H1 (cell line): ENCODE measurements around the gene MYDGF. TPM values are rescaled to one million over a fixed set of nuclear protein-coding genes. Genes with fewer than 3 reads are reported as not detected.

Experiments used
- CTCF ChIA-PET: fragments of 300-600 bp; sonication (Branson Sonifier 250); formaldehyde crosslinking; loops from one replicate; lab custom pipeline; 2021; ENCODE audit not compliant: partially characterized antibody; lab: Charles Lee
- POLR2A ChIA-PET: fragments of 300-600 bp; sonication (Branson Sonifier 250); formaldehyde crosslinking; loops from one replicate; lab custom pipeline; 2021; ENCODE audit warnings: inconsistent platforms; ENCODE audit not compliant: partially characterized antibody; lab: Charles Lee
- DNase-seq, 2 experiments: peaks; one replicate each; pipeline versions ENCODE4 v3.0.0 to v3.0.0-alpha.2; 2010 to 2022; ENCODE audit warnings: low spot score in 2 of 2, low read depth in 1 of 2, mixed read lengths in 1 of 2
- FAIRE-seq: peaks from 2 replicates; lab custom pipeline; 2011; peaks lifted over from hg19 to GRCh38; lab: Jason Lieb, UNC
- H2AFZ ChIP-seq: 2 replicates; pipeline ENCODE4 v1.8.1; 2012; ENCODE audit warnings: low read length, inconsistent platforms
- H2AK5ac ChIP-seq: 2 replicates; pipeline ENCODE4 v1.6.1; 2013; ENCODE audit warnings: low read depth, low read length
- H2BK120ac ChIP-seq: replicated peaks from 2 replicates; pipeline ENCODE3; 2013; ENCODE audit warnings: low read depth, low read length, inconsistent platforms
- H2BK12ac ChIP-seq: 2 replicates; pipeline ENCODE4 v1.6.1; 2013; ENCODE audit warnings: low read depth, low read length
- H2BK15ac ChIP-seq: 2 replicates; pipeline ENCODE4 v1.6.1; 2013; ENCODE audit warnings: low read length
- H2BK20ac ChIP-seq: 2 replicates; pipeline ENCODE4 v1.6.1; 2013; ENCODE audit warnings: low read length
- H2BK5ac ChIP-seq: 2 replicates; pipeline ENCODE4 v1.6.1; 2013; ENCODE audit warnings: low read depth, low read length
- H3K14ac ChIP-seq: 2 replicates; pipeline ENCODE4 v1.6.1; 2013; ENCODE audit warnings: inconsistent platforms; ENCODE audit not compliant: insufficient read length
- H3K18ac ChIP-seq: 2 replicates; pipeline ENCODE4 v1.6.1; 2013; ENCODE audit warnings: low read length; ENCODE audit errors: extremely low read depth
- H3K23ac ChIP-seq: 2 replicates; pipeline ENCODE4 v1.6.1; 2013; ENCODE audit warnings: inconsistent platforms; ENCODE audit not compliant: insufficient read length
- H3K23me2 ChIP-seq: 2 replicates; pipeline ENCODE4 v1.6.1; 2013; ENCODE audit warnings: low read depth, low read length
- H3K27ac ChIP-seq: 2 replicates; pipeline ENCODE4 v1.6.1; 2011; ENCODE audit warnings: low read depth, low read length, inconsistent platforms
- H3K27me3 ChIP-seq, 4 experiments: replicated peaks in 1 of 4; 1 replicate in 1 of 4; 2 replicates in 3 of 4; pipeline versions ENCODE4 v1.6.1 to v1.8.1; 2011 to 2013; ENCODE audit warnings: low read length in 3 of 4, mild to moderate bottlenecking in 3 of 4, inconsistent platforms in 2 of 4, mixed read lengths in 2 of 4, moderate library complexity in 1 of 4; ENCODE audit not compliant: control insufficient read depth in 3 of 4, insufficient read depth in 3 of 4; ENCODE audit errors: extremely low read depth in 1 of 4
- H3K36me3 ChIP-seq, 4 experiments: 2 replicates each; pipeline versions ENCODE4 v1.6.1 to v1.8.1; 2011 to 2013; ENCODE audit warnings: mild to moderate bottlenecking in 4 of 4, low read length in 3 of 4, moderate library complexity in 2 of 4, control low read depth in 1 of 4, inconsistent platforms in 1 of 4; ENCODE audit not compliant: insufficient read depth in 4 of 4, control insufficient read depth in 2 of 4
- H3K4ac ChIP-seq: replicated peaks from 2 replicates; pipeline ENCODE3; 2013; ENCODE audit warnings: low read length, low read depth, mixed read lengths, inconsistent platforms; ENCODE audit not compliant: insufficient read length
- H3K4me1 ChIP-seq, 4 experiments: replicated peaks in 1 of 4; 1 replicate in 1 of 4; 2 replicates in 3 of 4; pipeline versions ENCODE4 v1.6.1 to v1.8.1; 2011 to 2013; ENCODE audit warnings: low read length in 3 of 4, inconsistent platforms in 2 of 4, mixed read lengths in 1 of 4; ENCODE audit not compliant: insufficient read depth in 4 of 4, control insufficient read depth in 3 of 4
- H3K4me2 ChIP-seq, 2 experiments: 2 replicates each; pipeline versions ENCODE4 v1.6.1 to v1.8.1; 2011 to 2013; ENCODE audit warnings: low read depth in 2 of 2, low read length in 2 of 2, control low read depth in 1 of 2, inconsistent platforms in 1 of 2, mild to moderate bottlenecking in 1 of 2; ENCODE audit not compliant: insufficient read depth in 1 of 2
- H3K4me3 ChIP-seq, 4 experiments: fragments of 200-600, 300-600 bp in 1 of 4; sonication (generic), shearing (Covaris generic), sonication (Bioruptor Twin) in 1 of 4; 2 replicates each; pipeline versions ENCODE4 v1.5.1 to v1.8.1; 2011 to 2016; ENCODE audit warnings: low read length in 4 of 4, low read depth in 3 of 4, control low read depth in 2 of 4, inconsistent platforms in 2 of 4, mild to moderate bottlenecking in 2 of 4, mixed read lengths in 1 of 4, moderate library complexity in 1 of 4; ENCODE audit not compliant: insufficient read depth in 2 of 4; ENCODE audit errors: extremely low read depth in 1 of 4
- H3K56ac ChIP-seq: replicated peaks from 2 replicates; pipeline ENCODE3; 2013; ENCODE audit warnings: low read depth, mild to moderate bottlenecking, mixed read lengths, low read length, inconsistent platforms; ENCODE audit not compliant: insufficient read length
- H3K79me1 ChIP-seq: 2 replicates; pipeline ENCODE4 v1.6.1; 2013; ENCODE audit warnings: low read depth, low read length, control low read depth
- H3K79me2 ChIP-seq, 2 experiments: 2 replicates each; pipeline versions ENCODE4 v1.6.1 to v1.8.1; 2012 to 2013; ENCODE audit warnings: low read length in 2 of 2, mild to moderate bottlenecking in 2 of 2, inconsistent platforms in 1 of 2; ENCODE audit not compliant: insufficient read depth in 2 of 2, control insufficient read depth in 1 of 2
- H3K9ac ChIP-seq, 4 experiments: replicated peaks in 1 of 4; 1 replicate in 1 of 4; 2 replicates in 3 of 4; pipeline versions ENCODE4 v1.6.1 to v1.8.1; 2011 to 2013; ENCODE audit warnings: low read depth in 3 of 4, low read length in 3 of 4, control low read depth in 2 of 4, mild to moderate bottlenecking in 2 of 4, moderate library complexity in 2 of 4, inconsistent platforms in 1 of 4; ENCODE audit errors: extremely low read depth in 1 of 4
- H3K9me3 ChIP-seq, 2 experiments: 2 replicates each; pipeline versions ENCODE4 v1.6.1 to v1.8.1; 2012 to 2013; ENCODE audit warnings: mild to moderate bottlenecking in 2 of 2, moderate library complexity in 2 of 2, control low read depth in 1 of 2, inconsistent platforms in 1 of 2, low read depth in 1 of 2, low read length in 1 of 2, mixed read lengths in 1 of 2; ENCODE audit not compliant: insufficient read depth in 2 of 2
- H4K20me1 ChIP-seq, 2 experiments: replicated peaks in 1 of 2; 2 replicates each; pipeline versions ENCODE3 to v1.8.1; 2011 to 2013; ENCODE audit warnings: inconsistent platforms in 2 of 2, low read length in 2 of 2, mild to moderate bottlenecking in 1 of 2; ENCODE audit not compliant: insufficient read depth in 2 of 2, control insufficient read depth in 1 of 2
- H4K5ac ChIP-seq: 2 replicates; pipeline ENCODE4 v1.6.1; 2013; ENCODE audit warnings: low read length, low read depth, mixed read lengths, inconsistent platforms; ENCODE audit not compliant: insufficient read length
- H4K8ac ChIP-seq: 2 replicates; pipeline ENCODE4 v1.8.0; 2013; ENCODE audit warnings: mild to moderate bottlenecking, moderate library complexity, low read length, inconsistent platforms; ENCODE audit not compliant: insufficient read depth; ENCODE audit errors: extremely low read depth
- H4K91ac ChIP-seq: replicated peaks from 2 replicates; pipeline ENCODE3; 2013; ENCODE audit warnings: low read length, mixed read lengths, inconsistent platforms; ENCODE audit not compliant: insufficient read length
- CBX8 ChIP-seq: fragments of 300-800, 300-1000 bp; sonication (generic); IDR thresholded peaks from 2 replicates; pipeline ENCODE4 v1.7.1; 2016; ENCODE audit warnings: low read depth, low read length, borderline replicate concordance
- EGR1 ChIP-seq: IDR thresholded peaks from 2 replicates; pipeline ENCODE4 v1.6.1; 2011; ENCODE audit warnings: low read depth, low read length, borderline replicate concordance
- EP300 ChIP-seq, 2 experiments: IDR thresholded peaks; 1 replicate in 1 of 2; 2 replicates in 1 of 2; pipeline ENCODE4 v1.6.1; 2011 to 2012; ENCODE audit warnings: low read depth in 2 of 2, low read length in 2 of 2, mild to moderate bottlenecking in 2 of 2, borderline replicate concordance in 1 of 2, inconsistent platforms in 1 of 2, moderate library complexity in 1 of 2
- FOSL1 ChIP-seq: IDR thresholded peaks from 2 replicates; pipeline ENCODE4 v1.6.1; 2011; ENCODE audit warnings: mild to moderate bottlenecking, low read depth, low read length, moderate library complexity; ENCODE audit not compliant: insufficient read depth
- GABPA ChIP-seq: IDR thresholded peaks from 2 replicates; pipeline ENCODE4 v1.6.1; 2011; ENCODE audit warnings: mild to moderate bottlenecking, low read length, moderate library complexity, borderline replicate concordance; ENCODE audit not compliant: insufficient read depth
- HDAC6 ChIP-seq: IDR thresholded peaks from one replicate; pipeline ENCODE4 v1.7.1; 2012; ENCODE audit warnings: low read depth, mild to moderate bottlenecking, inconsistent platforms, low read length, moderate library complexity
- POU5F1 ChIP-seq: IDR thresholded peaks from 2 replicates; pipeline ENCODE4 v1.6.1; 2011; ENCODE audit warnings: low read depth, mild to moderate bottlenecking, low read length, moderate library complexity
- SP2 ChIP-seq: IDR thresholded peaks from 2 replicates; pipeline ENCODE4 v1.6.1; 2012; ENCODE audit warnings: mild to moderate bottlenecking, low read length, inconsistent platforms
- TAF1 ChIP-seq: IDR thresholded peaks from 2 replicates; pipeline ENCODE4 v1.6.1; 2011; ENCODE audit warnings: mild to moderate bottlenecking, low read depth, low read length
- WGBS, 2 experiments: shearing (Covaris generic) in 1 of 2; methylation state at CpG; one replicate each; pipeline versions ENCODE4 v1.1.6 to v1.1.7; 2013 to 2015; ENCODE audit warnings: low lambda C conversion rate in 2 of 2, mixed read lengths in 2 of 2, inconsistent platforms in 1 of 2, low coverage in 1 of 2, missing lambda C conversion rate in 1 of 2; ENCODE audit not compliant: insufficient replicate concordance in 2 of 2, insufficient coverage in 1 of 2, insufficient read length in 1 of 2; ENCODE audit errors: extremely low coverage in 1 of 2, missing lambda C conversion rate in 1 of 2; 5-methylcytosine and 5-hydroxymethylcytosine counted together
- polyA plus RNA-seq, 7 experiments: library from polyadenylated mRNA; depleted of rRNA in 3 of 7; stranded (reverse) in 5 of 7; unstranded in 2 of 7; fragments of >200 nt in 5 of 7; fragments of 200-250 nt in 2 of 7; gene quantifications; 1 replicate in 5 of 7; 2 replicates in 1 of 7; 4 replicates in 1 of 7; pipeline versions ENCODE4 v1.2.1 to v1.2.3, GENCODE V29; 2011 to 2013; ENCODE audit warnings: missing spikeins in 2 of 7, mixed read lengths in 2 of 7
- total RNA-seq: library from RNA; stranded (reverse); fragmentation: NEBNext Ultra II Directional; extraction: Animal tissue kit (Norgen Biotek cat#: 25700); gene quantifications from 2 replicates; pipeline ENCODE4 v1.2.1, GENCODE V29; 2021

The MYDGF gene
- total and polyA plus RNA-seq, 2 of the 8 experiments (the other 6 are each of a cell fraction or from before 2014, with no cell fraction given): 40.6 to 51.1 TPM

- Histone ChIP-seq H2BK20ac (no peak overlapping the region), H3K27me3 (no peaks in the 10 kb centered on the region), H3K27ac (no peak overlapping the region), H3K36me3 (peaks cover 10 to 52% (median 21%) of the 10 kb centered on the region in 4 experiments), H2AFZ (no peak overlapping the region), H3K79me1 (no peaks in the 10 kb centered on the region), H3K14ac (no peak overlapping the region), H4K91ac (no peak overlapping the region), H2BK15ac (no peak overlapping the region), H3K23me2 (no peaks in the 10 kb centered on the region), H3K4ac (no peak overlapping the region), H3K9me3 (no peaks in the 10 kb centered on the region), H4K8ac (peak overlapping the region; percentile 57; the same call in 1 of the 2 replicates), H2BK12ac (no peak overlapping the region), H2BK120ac (no peak overlapping the region), H3K56ac (no peak overlapping the region), H2AK5ac (no peak overlapping the region), H3K4me2 (no peak overlapping the region), H3K79me2 (no peaks in the 10 kb centered on the region), H3K4me3 (no peak overlapping the region), H2BK5ac (no peak overlapping the region), H3K18ac (no peak overlapping the region), H4K20me1 (peaks cover 0 to 10% of the 10 kb centered on the region in 2 experiments), H3K23ac (no peak overlapping the region), H3K4me1 (no peaks in the 10 kb centered on the region), H4K5ac (no peak overlapping the region), H3K9ac (no peak overlapping the region)
- TF ChIP-seq FOSL1 (no peak), EP300 (IDR thresholded peaks at IDR 0.05; ENCODE audit: borderline replicate concordance in 1 of 2, low read depth in 2 of 2, low read length in 2 of 2) (no peak), POU5F1 (no peak), CBX8 (no peak), SP2 (no peak), TAF1 (no peak), HDAC6 (no peak), EGR1 (no peak), GABPA (no peak)
- ChIA-PET POLR2A (interaction anchor here (0.5 to 1.8 kb wide), 2 partner anchors 7 to 729 kb away, joined by 4 to 5 read pairs; no protein-coding TSS in a partner anchor), CTCF (interaction anchor here (0.7 to 1.2 kb wide), 4 partner anchors 29 to 175 kb away, joined by 3 to 6 read pairs (median 3); no protein-coding TSS in a partner anchor)
- 93% methylated on average over 32 of the region's 33 CpGs; no CpG with 5 or more reads in 1 of the 2 experiments for whole genome bisulfite sequencing, 2 experiments
- DNase-seq (no peak), FAIRE-seq (no peak)
These were observed 29.9 kb upstream of the MYDGF start for GRCh38 chr19:4699826-4700692.
